ENCODE results near the gene QKI. TPM values are rescaled to one million over a fixed set of nuclear protein-coding genes. Genes with fewer than 3 reads are reported as not detected.

The QKI gene
- total RNA-seq, 2 donors from 2014 or later: 127 to 192 TPM

DNA sequence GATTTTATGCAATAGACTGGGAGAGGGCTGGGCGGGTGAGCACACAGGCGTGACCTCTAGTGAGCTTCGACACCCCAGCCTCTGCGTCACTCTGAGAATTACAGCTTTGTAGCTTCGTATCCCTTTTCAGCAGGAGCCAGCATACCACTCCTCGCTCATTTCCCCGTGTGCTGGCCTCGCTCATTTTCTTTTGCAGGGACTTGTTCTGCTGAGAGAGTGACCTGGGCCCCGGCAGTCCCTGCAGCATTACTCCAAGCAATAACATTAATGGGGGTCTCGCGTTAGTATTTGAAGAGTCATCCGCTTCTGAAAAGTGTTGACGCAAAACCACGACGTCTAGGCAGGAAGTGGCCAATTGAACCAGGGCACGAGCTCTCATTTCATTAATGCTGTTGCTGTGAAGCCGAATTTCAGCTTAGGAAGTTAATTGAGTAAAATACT, 193.7 kb downstream of the QKI start:
- Histone ChIP-seq H3K27me3 (replicated peaks; ENCODE audit: insufficient read depth) (no peaks in the 10 kb centered on the region), H3K27ac (no peak overlapping the region), H3K36me3 (no peaks in the 10 kb centered on the region), H3K4me1 (ENCODE audit: control insufficient read depth in 1 of 2, low read depth in 2 of 2) (no peaks in the 10 kb centered on the region), H3K4me3 (no peak overlapping the region), H3K9me3 (no peaks in the 10 kb centered on the region)
- ATAC-seq (ENCODE audit: insufficient number of reproducible peaks, low FRiP score, low read depth): no peak
- DNase-seq (ENCODE audit: low spot score): no peak
- TF ChIP-seq CTCF (IDR thresholded peaks at IDR 0.05): no peak

DNA sequence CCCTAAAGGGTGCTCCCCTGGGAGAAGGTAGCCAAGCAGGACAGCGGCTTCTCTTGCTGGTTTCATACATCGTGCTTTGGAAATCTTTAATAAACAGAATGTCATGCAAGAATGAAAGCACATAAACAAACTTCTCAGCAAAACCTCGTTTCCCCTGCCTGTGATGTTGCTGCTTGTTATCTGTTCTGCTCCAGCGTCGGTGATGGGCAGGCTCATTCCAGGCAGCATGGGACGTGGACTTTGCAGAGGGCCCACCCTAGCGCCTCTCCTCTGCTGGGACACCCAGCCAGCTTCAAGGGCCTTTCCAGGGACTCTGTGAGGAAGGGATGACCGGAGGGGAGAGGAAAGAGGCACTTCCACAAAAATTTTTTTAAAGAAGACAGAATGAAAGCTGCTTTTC, 197.7 kb downstream of the QKI start:
- H3K36me3 ChIP-seq: no peaks in the 10 kb centered on the region
- ATAC-seq (ENCODE audit: insufficient number of reproducible peaks, low FRiP score, low read depth) (no peak), DNase-seq (ENCODE audit: low spot score) (no peak)
- no peaks in the 10 kb centered on the region for H3K27me3 ChIP-seq (replicated peaks; ENCODE audit: insufficient read depth)
- TF ChIP-seq CTCF (IDR thresholded peaks at IDR 0.05): no peak
- no peak overlapping the region for H3K27ac ChIP-seq
- H3K4me1 ChIP-seq (ENCODE audit: control insufficient read depth in 1 of 2, low read depth in 2 of 2): no peaks in the 10 kb centered on the region
- no peak overlapping the region for H3K4me3 ChIP-seq
- H3K9me3 ChIP-seq: no peaks in the 10 kb centered on the region

GRCh38 chr6:163613025-163613424, 198.5 kb downstream of the QKI start:
- no peaks in the 10 kb centered on the region for H3K9me3 ChIP-seq
- no peaks in the 10 kb centered on the region for H3K4me1 ChIP-seq (ENCODE audit: control insufficient read depth in 1 of 2, low read depth in 2 of 2)
- ATAC-seq (ENCODE audit: insufficient number of reproducible peaks, low FRiP score, low read depth) (no peak), DNase-seq (ENCODE audit: low spot score) (no peak)
- no peak for TF ChIP-seq CTCF (IDR thresholded peaks at IDR 0.05)
- no peaks in the 10 kb centered on the region for H3K36me3 ChIP-seq
- H3K27me3 ChIP-seq (replicated peaks; ENCODE audit: insufficient read depth): no peaks in the 10 kb centered on the region
- H3K4me3 ChIP-seq: no peak overlapping the region
- H3K27ac ChIP-seq: no peak overlapping the region

DNA sequence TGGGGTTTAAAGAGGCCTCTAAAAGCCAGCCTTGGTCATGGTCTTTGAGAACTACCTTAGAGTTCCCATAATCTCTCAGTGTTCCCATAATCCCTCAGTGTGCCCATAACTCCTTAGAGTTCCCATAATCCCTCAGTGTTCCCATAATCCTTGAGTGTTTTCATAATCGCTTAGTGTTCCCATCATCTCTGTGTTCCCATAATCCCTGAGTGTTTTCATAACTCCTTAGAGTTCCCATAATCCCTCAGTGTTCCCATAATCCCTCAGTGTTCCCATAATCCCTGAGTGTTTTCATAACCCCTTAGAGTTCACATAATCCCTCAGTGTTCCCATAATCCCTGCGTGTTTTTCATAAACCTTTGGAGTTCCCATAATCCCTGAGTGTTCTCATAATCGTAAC, 199.2 kb downstream of the QKI start:
- DNase-seq (ENCODE audit: low spot score): no peak
- Histone ChIP-seq H3K27ac (no peak overlapping the region), H3K36me3 (no peaks in the 10 kb centered on the region), H3K27me3 (replicated peaks; ENCODE audit: insufficient read depth) (no peaks in the 10 kb centered on the region), H3K4me1 (ENCODE audit: control insufficient read depth in 1 of 2, low read depth in 2 of 2) (no peaks in the 10 kb centered on the region), H3K4me3 (no peak overlapping the region), H3K9me3 (no peaks in the 10 kb centered on the region)
- no peak for ATAC-seq (ENCODE audit: insufficient number of reproducible peaks, low FRiP score, low read depth)
- TF ChIP-seq CTCF (IDR thresholded peaks at IDR 0.05): no peak

DNA sequence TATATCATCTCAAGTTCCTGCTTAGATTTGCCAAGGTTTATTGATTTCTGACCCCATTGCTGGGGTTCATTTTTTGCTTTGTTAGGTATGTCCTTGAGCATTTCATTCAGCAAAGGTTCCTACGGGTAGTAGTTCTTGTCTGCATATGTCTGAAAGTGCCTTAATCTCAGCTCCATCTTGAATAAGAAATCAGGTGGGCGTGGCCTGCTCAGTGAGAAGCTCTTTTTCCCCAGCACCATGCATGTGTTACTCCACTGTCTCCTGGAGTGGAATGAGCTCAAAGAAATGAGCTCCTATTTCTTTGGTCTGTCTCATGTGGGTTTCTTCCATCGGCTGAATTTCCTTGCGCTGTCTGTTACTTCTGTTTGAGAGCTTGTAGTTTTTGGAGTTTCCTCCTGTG, 201.9 kb downstream of the QKI start:
- no peaks in the 10 kb centered on the region for H3K9me3 ChIP-seq
- H3K4me3 ChIP-seq: no peak overlapping the region
- DNase-seq (ENCODE audit: low spot score): no peak
- H3K27me3 ChIP-seq (replicated peaks; ENCODE audit: insufficient read depth): no peaks in the 10 kb centered on the region
- H3K36me3 ChIP-seq: no peaks in the 10 kb centered on the region
- H3K27ac ChIP-seq: no peak overlapping the region
- no peaks in the 10 kb centered on the region for H3K4me1 ChIP-seq (ENCODE audit: control insufficient read depth in 1 of 2, low read depth in 2 of 2)
- no peak for TF ChIP-seq CTCF (IDR thresholded peaks at IDR 0.05)
- ATAC-seq (ENCODE audit: insufficient number of reproducible peaks, low FRiP score, low read depth): no peak

Measured in thoracic aorta (tissue), 2 donors.